GM21390 (cell line): Measurements from ENCODE around the gene WDR31.
"Not testable (repeated sequence)": the region's sequence is repeated elsewhere in the genome, so short reads cannot be mapped to it uniquely, and the experiment has no call there.

ENCODE experiments used
- ATAC-seq: cut with Tn5 transposase; IDR thresholded peaks from one replicate; pipeline ENCODE4 v1.9.1; 2021; ENCODE audit not compliant: unreplicated experiment

The WDR31 gene

GRCh38 chr9:113368982-113369854 lies 29.1 kb upstream of the WDR31 start:
- ATAC-seq, result no peak

DNA sequence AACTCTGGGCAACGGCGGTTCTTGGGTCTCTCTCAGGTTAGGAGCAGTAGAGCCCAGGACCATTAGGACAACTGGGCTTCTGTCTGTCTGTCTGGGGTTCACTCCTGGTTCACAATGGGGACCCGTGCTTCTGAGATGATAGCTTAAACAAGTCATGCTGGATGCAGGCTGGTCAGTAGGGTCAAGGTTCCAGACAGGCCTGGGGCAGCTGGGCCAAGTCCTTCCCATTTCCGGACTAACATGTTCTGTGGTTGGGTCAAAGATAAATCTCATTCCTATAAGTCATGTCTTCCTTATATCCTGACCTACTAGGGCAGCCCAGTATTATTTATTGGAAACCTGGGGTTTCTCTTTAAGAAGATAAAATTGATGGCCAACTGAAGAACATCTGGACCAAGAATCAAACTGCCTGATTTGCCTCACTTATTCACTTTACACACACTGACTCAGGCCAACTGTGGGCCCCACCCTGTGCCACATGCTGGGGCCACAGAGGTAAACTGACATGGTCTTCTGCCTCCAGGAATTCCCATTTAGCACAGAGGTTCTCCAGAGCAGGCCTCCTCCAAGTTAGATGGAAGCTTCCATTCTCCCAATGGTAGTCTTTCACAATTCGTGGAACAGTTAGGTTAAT lies 28.4 kb upstream of the WDR31 start:
- no peak for ATAC-seq

GRCh38 chr9:113365652-113366051 lies 25.6 kb upstream of the WDR31 start:
- not testable (repeated sequence) for ATAC-seq

DNA sequence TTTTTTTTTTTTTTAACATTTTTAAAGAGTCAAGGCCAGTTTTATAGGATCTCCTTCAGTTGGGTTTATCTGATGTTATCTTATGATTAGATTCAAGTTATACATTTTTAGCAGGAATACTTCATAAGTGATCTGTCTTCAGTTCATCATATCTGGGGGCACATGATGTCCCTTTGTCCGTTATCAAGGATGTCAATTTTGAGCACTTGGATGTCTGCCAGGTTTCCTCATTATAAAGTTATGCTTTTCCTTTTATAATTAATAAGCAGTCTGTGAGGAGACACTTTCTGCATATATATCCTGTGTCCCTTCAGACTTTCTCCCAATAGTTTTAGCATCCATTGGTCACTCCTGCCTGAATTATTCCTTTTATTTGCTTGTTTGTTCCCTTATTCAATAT lies 24.9 kb upstream of the WDR31 start:
- no peak for ATAC-seq

GRCh38 chr9:113363336-113363735 lies 23.3 kb upstream of the WDR31 start:
- no peak for ATAC-seq

GRCh38 chr9:113361304-113362018 lies 21.4 kb upstream of the WDR31 start:
- ATAC-seq, result no peak

DNA sequence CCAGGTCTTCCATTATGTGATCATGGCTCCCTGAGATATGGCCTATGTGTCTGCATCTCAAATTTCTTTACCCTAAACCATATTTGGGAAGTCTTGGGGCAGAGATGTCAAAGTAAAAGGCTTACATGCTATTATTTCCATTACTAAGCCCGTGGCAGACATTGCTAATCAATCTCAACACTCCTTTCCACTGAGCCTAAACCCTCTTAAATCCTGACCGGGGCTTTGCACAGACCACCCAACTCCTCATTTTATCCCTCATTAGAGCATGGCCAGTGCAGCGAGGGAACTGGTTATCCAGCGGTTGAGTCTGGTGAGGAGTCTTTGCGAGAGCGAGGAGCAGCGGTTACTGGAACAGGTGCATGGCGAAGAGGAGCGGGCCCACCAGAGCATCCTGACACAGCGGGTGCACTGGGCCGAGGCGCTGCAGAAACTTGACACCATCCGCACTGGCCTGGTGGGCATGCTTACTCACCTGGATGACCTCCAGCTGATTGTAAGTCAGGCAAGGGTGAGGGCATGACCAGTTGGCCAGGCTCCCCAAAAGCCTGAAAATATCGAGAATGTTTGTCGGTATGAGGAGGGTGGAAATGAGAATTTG lies 20.3 kb upstream of the WDR31 start:
- no peak for ATAC-seq

GRCh38 chr9:113359385-113359784 lies 19.3 kb upstream of the WDR31 start:
- no peak for ATAC-seq

- ATAC-seq, result no peak
These were observed 16.7 kb upstream of the WDR31 start for GRCh38 chr9:113356686-113357292.

DNA sequence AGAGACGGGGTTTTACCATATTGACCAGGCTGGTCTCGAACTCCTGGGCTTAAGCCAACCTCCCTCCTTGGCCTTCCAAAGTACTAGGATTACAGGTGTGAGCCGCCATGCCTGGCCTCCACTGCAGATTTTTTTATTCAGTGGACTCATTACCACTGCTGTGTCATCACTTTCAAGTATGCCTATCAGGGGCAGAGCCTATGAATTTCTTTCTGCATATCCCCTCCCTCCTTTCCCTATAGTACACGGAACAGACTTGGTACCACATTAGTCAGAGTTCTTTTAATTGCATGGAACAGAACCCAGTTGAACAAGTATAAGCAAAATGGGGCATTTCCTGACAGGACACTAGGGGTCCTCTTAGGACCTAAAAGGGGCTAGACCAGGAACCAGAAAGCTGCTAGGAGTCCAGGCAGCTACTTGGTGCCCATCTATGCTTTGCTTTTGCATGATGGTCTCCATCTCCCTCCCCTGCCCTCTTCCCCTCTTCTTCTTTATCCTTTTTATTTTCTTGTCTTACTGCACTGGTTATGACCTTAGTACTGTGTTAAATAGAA lies 15.0 kb upstream of the WDR31 start:
- ATAC-seq, result no peak

DNA sequence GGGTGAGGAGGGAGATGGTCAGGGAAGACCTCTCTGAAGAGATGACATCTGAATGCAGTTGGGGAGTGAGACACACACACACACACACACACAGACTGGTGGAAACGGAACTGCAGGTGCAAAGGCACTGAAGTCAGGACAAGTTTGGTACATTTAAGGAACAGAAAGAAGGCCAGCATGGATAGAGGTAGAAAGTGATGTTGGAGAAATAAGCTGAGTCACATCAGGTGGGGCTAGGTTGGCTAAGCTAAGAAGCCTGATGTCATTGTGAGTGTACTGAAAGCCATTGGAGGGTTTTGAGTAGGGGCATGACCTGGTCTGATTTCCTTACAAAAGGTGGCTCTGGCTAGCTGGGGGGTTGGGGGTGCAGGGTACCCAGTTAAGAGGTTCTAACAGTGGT lies 12.3 kb upstream of the WDR31 start:
- no peak for ATAC-seq

- ATAC-seq, result no peak
These were observed 11.9 kb upstream of the WDR31 start for GRCh38 chr9:113352006-113352405.

GRCh38 chr9:113350937-113351336 lies 10.9 kb upstream of the WDR31 start:
- ATAC-seq, result peak; percentile 43

DNA sequence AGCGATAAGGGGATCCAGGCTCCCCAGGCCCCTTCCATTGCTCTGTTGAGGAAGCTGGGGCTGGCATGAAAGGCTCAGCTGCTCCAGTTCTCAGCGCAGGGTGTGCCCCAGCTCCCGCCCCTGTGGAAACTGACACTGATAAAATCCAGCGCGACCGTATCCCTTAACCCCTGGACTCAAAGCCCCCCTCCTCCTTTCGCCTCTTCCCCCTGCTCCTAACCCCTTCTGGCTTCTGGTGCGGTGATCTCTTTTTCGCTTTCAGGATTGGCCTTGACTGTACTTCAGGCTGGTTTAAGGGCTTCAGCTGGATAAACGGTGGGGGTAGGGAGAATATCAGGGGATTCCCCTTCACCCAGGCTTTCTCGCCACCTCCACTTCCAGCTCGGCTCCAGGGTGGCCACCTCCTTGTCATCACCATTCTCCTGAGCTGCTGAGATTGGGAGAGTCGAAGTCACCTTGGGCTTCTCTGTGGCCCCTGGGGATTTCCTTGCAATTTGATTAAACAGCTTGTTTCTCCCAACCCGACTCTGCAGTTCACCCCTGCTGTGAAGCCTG lies 10.1 kb upstream of the WDR31 start:
- no peak for ATAC-seq

DNA sequence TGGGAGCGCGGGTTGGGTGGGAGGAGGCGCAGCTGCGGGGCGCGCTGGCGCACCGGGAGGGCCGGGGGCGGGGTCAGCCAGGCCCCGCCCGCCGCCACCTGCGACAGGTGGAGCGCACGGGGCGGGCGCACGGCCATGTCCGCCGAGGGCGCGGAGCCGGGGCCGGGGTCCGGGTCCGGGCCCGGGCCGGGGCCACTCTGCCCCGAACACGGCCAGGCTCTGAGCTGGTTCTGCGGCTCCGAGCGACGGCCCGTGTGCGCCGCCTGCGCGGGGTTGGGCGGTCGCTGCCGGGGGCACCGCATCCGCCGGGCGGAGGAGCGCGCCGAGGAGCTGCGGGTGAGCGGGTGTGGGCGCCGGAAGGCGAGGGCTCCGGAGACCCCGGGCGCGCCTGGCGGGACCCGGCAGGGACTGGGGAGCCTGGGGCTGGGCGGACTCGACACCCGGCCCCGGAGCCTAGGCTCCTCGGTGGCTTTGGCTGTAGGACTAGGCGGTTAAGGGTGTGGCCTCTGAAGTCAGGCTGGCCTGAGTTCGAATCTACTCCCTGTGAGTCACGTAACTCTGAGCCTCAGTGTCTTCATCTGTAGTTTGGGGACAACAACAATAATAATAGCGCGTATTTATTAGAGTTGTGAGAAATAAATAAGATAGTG lies 9.5 kb upstream of the WDR31 start, which contains the start of gene BSPRY:
BSPRY (plus strand) TSS at position 97 of the 650 bp plus-strand sequence; CDS start at position 136, 39 bp downstream.
- ATAC-seq, result peak; percentile 38

DNA sequence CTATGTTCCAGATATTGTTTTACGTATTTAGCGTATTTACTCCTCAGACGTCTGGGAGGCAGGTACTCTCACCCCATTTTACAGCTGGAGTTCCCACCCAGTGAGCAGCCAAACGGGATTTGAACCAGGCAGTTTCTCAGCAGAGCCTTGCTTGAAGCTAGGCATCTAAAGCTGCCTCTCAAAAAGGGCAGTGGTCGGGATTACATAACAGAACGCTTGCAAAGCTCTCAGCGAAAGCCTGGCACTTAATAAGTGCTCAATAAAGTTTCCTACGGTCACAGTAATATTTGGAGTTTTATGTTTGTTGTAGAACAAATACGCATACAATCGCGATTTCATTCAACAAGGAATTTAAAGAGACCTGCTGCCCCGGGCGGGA lies 9.0 kb upstream of the WDR31 start:
- ATAC-seq, result no peak

GRCh38 chr9:113348437-113348836 lies 8.4 kb upstream of the WDR31 start:
- no peak for ATAC-seq

GRCh38 chr9:113345671-113346070 lies 5.6 kb upstream of the WDR31 start:
- no peak for ATAC-seq

DNA sequence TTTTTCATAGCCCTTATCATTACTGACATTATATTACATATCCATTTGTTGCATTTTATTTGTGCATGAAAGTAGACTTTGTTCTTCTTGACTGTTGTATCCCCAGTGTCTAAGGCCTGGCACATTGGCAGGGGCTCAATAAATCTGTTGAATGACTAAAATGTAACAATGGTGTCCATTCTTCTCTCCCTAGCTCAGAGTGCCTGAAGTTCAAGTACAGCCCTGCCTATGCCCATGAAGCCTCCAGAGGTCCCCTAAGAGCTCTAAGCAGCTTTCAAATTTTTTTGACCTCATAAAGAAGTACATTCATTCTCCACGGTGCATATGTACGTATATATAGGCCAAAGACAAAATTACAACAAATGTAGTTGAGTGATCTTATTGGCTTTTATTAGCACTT lies 5.1 kb upstream of the WDR31 start:
- ATAC-seq, result no peak

- ATAC-seq, result no peak
These were observed 3.7 kb upstream of the WDR31 start for GRCh38 chr9:113343732-113344231.
